IMR-90 (cell line): Measurements from ENCODE around the gene NEK9. TPM values are rescaled to one million over a fixed set of nuclear protein-coding genes. Genes with fewer than 3 reads are reported as not detected.
A peak's percentile ranks its signal among the peaks of the same experiment; 100 is the strongest.

Experiments used
- ATAC-seq: fragments of 200-7000 bp; cut with Tn5 transposase; 2 replicates; pipeline ENCODE4 v1.9.1; 2020; ENCODE audit warnings: low read depth, mild to moderate bottlenecking, moderate library complexity
- BruUV-seq: library from RNA; stranded (reverse); fragments of 400-500 nt; replicated peaks from 2 replicates; lab custom pipeline; 2021; lab: Mats Ljungman, UMichigan
- CTCF ChIA-PET: fragments of 300-600 bp; formaldehyde crosslinking; extraction: SDS; loops from one replicate; lab custom pipeline; 2021; ENCODE audit warnings: antibody characterized with exemption; lab: Yijun Ruan, JAX
- POLR2A ChIA-PET: fragments of 300-600 bp; sonication (Branson Sonifier 250); formaldehyde crosslinking; loops from one replicate; lab custom pipeline; 2022; ENCODE audit warnings: antibody characterized with exemption; ENCODE audit not compliant: unreplicated experiment; lab: Charles Lee
- DNase-seq: peaks from one replicate; pipeline ENCODE4 v3.0.0; 2013
- H2AFZ ChIP-seq: replicated peaks from 2 replicates; pipeline ENCODE3; 2013; ENCODE audit warnings: low read length, mild to moderate bottlenecking; ENCODE audit not compliant: poor library complexity
- H2AK5ac ChIP-seq: 2 replicates; pipeline ENCODE4 v1.6.1; 2013; ENCODE audit warnings: low read depth, low read length, inconsistent platforms
- H2AK9ac ChIP-seq: replicated peaks from 2 replicates; pipeline ENCODE3; 2013; ENCODE audit warnings: mild to moderate bottlenecking, low read depth, low read length, moderate library complexity; ENCODE audit not compliant: poor library complexity
- H2BK120ac ChIP-seq: 2 replicates; pipeline ENCODE4 v1.6.1; 2013; ENCODE audit warnings: low read depth, low read length, inconsistent platforms
- H2BK15ac ChIP-seq: 3 replicates; pipeline ENCODE4 v1.6.1; 2013; ENCODE audit warnings: low read depth, low read length, inconsistent platforms
- H2BK20ac ChIP-seq: 2 replicates; pipeline ENCODE4 v1.6.1; 2013; ENCODE audit warnings: low read depth, mild to moderate bottlenecking, inconsistent platforms, low read length, moderate library complexity
- H2BK5ac ChIP-seq: 2 replicates; pipeline ENCODE4 v1.6.1; 2013; ENCODE audit warnings: mild to moderate bottlenecking, low read depth, low read length, inconsistent platforms; ENCODE audit not compliant: poor library complexity, severe bottlenecking
- H3K14ac ChIP-seq: replicated peaks from 2 replicates; pipeline ENCODE4 v1.6.1; 2013; ENCODE audit warnings: low read depth, low read length, inconsistent platforms
- H3K18ac ChIP-seq: 2 replicates; pipeline ENCODE4 v1.6.1; 2013; ENCODE audit warnings: low read depth, low read length, control low read depth
- H3K23ac ChIP-seq: 2 replicates; pipeline ENCODE4 v1.6.1; 2013; ENCODE audit warnings: low read depth, low read length, inconsistent platforms
- H3K27ac ChIP-seq: 2 replicates; pipeline ENCODE4 v1.5.1; 2013; ENCODE audit warnings: mild to moderate bottlenecking, control low read depth, low read length; ENCODE audit not compliant: insufficient read depth
- H3K27me3 ChIP-seq: 2 replicates; pipeline ENCODE4 v1.6.1; 2013; ENCODE audit warnings: low read length; ENCODE audit not compliant: control insufficient read depth, insufficient read depth
- H3K36me3 ChIP-seq: 2 replicates; pipeline ENCODE4 v1.6.1; 2013; ENCODE audit warnings: low read length, mixed read lengths; ENCODE audit not compliant: control insufficient read depth, insufficient read depth
- H3K4ac ChIP-seq: 2 replicates; pipeline ENCODE4 v1.6.1; 2013; ENCODE audit warnings: low read depth, low read length, inconsistent platforms
- H3K4me1 ChIP-seq: 2 replicates; pipeline ENCODE4 v1.6.1; 2013; ENCODE audit warnings: low read length, mixed read lengths; ENCODE audit not compliant: control insufficient read depth, insufficient read depth
- H3K4me2 ChIP-seq: 2 replicates; pipeline ENCODE4 v1.6.1; 2013; ENCODE audit warnings: low read depth, mild to moderate bottlenecking, control low read depth, low read length, moderate library complexity
- H3K4me3 ChIP-seq: 2 replicates; pipeline ENCODE4 v1.5.1; 2013; ENCODE audit warnings: low read depth, mild to moderate bottlenecking, control low read depth, low read length, moderate library complexity; ENCODE audit not compliant: insufficient read depth
- H3K56ac ChIP-seq: 2 replicates; pipeline ENCODE4 v1.6.1; 2013; ENCODE audit warnings: low read length, inconsistent platforms; ENCODE audit not compliant: insufficient read depth; ENCODE audit errors: extremely low read depth
- H3K79me1 ChIP-seq, 2 experiments: 2 replicates each; pipeline ENCODE4 v1.6.1; 2013; ENCODE audit warnings: low read length in 2 of 2, inconsistent platforms in 1 of 2, low read depth in 1 of 2
- H3K9ac ChIP-seq: 2 replicates; pipeline ENCODE4 v1.6.1; 2013; ENCODE audit warnings: low read depth, low read length, control low read depth
- H3K9me1 ChIP-seq: 2 replicates; pipeline ENCODE4 v1.6.1; 2013; ENCODE audit warnings: low read length, inconsistent platforms; ENCODE audit not compliant: insufficient read depth
- H3K9me3 ChIP-seq: 2 replicates; pipeline ENCODE4 v1.6.1; 2013; ENCODE audit warnings: low read length; ENCODE audit not compliant: control insufficient read depth, insufficient read depth
- H4K20me1 ChIP-seq: 2 replicates; pipeline ENCODE4 v1.6.1; 2013; ENCODE audit warnings: low read length, inconsistent platforms; ENCODE audit not compliant: insufficient read depth
- H4K5ac ChIP-seq: 2 replicates; pipeline ENCODE4 v1.6.1; 2013; ENCODE audit warnings: mild to moderate bottlenecking, low read depth, low read length, control low read depth
- H4K8ac ChIP-seq, 2 experiments: 2 replicates each; pipeline ENCODE4 v1.6.1; 2013; ENCODE audit warnings: low read depth in 2 of 2, low read length in 2 of 2, control low read depth in 1 of 2, inconsistent platforms in 1 of 2
- H4K91ac ChIP-seq: 2 replicates; pipeline ENCODE4 v1.6.1; 2013; ENCODE audit warnings: low read depth, low read length, inconsistent platforms; ENCODE audit not compliant: insufficient read depth
- CEBPB ChIP-seq: IDR thresholded peaks from 2 replicates; pipeline ENCODE4 v1.6.1; 2012; ENCODE audit warnings: low read depth, low read length, improper control_type of control experiment
- CHD1 ChIP-seq: IDR thresholded peaks from 2 replicates; pipeline ENCODE4 v1.6.1; 2012; ENCODE audit warnings: low read depth, low read length, improper control_type of control experiment
- WGBS, 2 experiments: methylation state at CpG; one replicate each; pipeline versions ENCODE4 v1.1.5 to v1.1.7; 2013; ENCODE audit warnings: missing lambda C conversion rate in 2 of 2; ENCODE audit not compliant: insufficient read length in 1 of 2; ENCODE audit errors: extremely low coverage in 2 of 2; 5-methylcytosine and 5-hydroxymethylcytosine counted together
- dilution Hi-C: fragments of 300-500 bp; cut with HindIII; formaldehyde crosslinking; loops from one replicate; pipeline ENCODE4 v1.14.3; 2018; ENCODE audit warnings: low sequenced_read_pairs; ENCODE audit not compliant: unreplicated experiment
- in situ Hi-C: fragments of 300-500 bp; cut with MboI; formaldehyde crosslinking; loops from 3 replicates; pipeline ENCODE4 v1.14.3; 2019; ENCODE audit warnings: low sequenced_read_pairs, inconsistent platforms, mixed read lengths
- intact Hi-C: fragments of 100-400 bp; cut with micrococcal nuclease; formaldehyde crosslinking; loops from 2 replicates; pipeline ENCODE4 v1.10.0; 2022
- polyA plus RNA-seq, 3 experiments: library from polyadenylated mRNA; depleted of rRNA; stranded (reverse); fragments of >200 nt; gene quantifications; 2 replicates each; pipeline ENCODE4 v1.2.3, GENCODE V29; 2012; ENCODE audit warnings: low replicate concordance in 1 of 3
- total RNA-seq: library from RNA; depleted of rRNA; stranded (reverse); fragments of >200 nt; gene quantifications from 2 replicates; pipeline ENCODE4 v1.2.3, GENCODE V29; 2012

NEK9 gene
- total and polyA plus RNA-seq, 2 of the 4 experiments (the other 2 are of a cell fraction), result 22.9 to 23.2 TPM

- H2BK120ac ChIP-seq, result no peak overlapping the region
- H3K9me1 ChIP-seq, result peaks cover 6% of the 10 kb centered on the region
- H3K4me1 ChIP-seq, result peaks cover 11% of the 10 kb centered on the region
- H3K14ac ChIP-seq, result peak overlapping the region; percentile 29; the same call in 1 of the 2 replicates
- no peak overlapping the region for H2AFZ ChIP-seq
- H2BK5ac ChIP-seq, result no peak overlapping the region
- no peaks in the 10 kb centered on the region for H3K36me3 ChIP-seq
- POLR2A ChIA-PET, result no interaction called here
- H2AK5ac ChIP-seq, result no peak overlapping the region
- 100% methylated on average over 1 of the region's 3 CpGs; no CpG with 5 or more reads in 1 of the 2 experiments for WGBS, 2 experiments
- BruUV-seq, result no TSS peak
- CTCF ChIA-PET, result no interaction called here
- H3K4ac ChIP-seq, result no peak overlapping the region
- no peak overlapping the region for H2BK20ac ChIP-seq
- TF ChIP-seq CHD1 (no peak), CEBPB (peak; percentile 54)
- no peaks in the 10 kb centered on the region for H3K27me3 ChIP-seq
- no peak overlapping the region for H3K56ac ChIP-seq
- H4K8ac ChIP-seq, result no peak overlapping the region
- H3K23ac ChIP-seq, result no peak overlapping the region; the same call in 1 of the 2 replicates
- H4K20me1 ChIP-seq, result no peaks in the 10 kb centered on the region
- H4K91ac ChIP-seq, result no peak overlapping the region
- no peak overlapping the region for H2BK15ac ChIP-seq
- dilution Hi-C loops (no loop called here), in situ Hi-C loops (no loop called here), intact Hi-C loops (no loop called here)
- H3K18ac ChIP-seq, result peak overlapping the region; percentile 79; the same call in 1 of the 2 replicates
- H3K9me3 ChIP-seq, result no peaks in the 10 kb centered on the region
- H3K27ac ChIP-seq, result no peak overlapping the region; the same call in 1 of the 2 replicates
- DNase-seq (no peak), ATAC-seq (no peak)
- peak overlapping the region; percentile 24; the same call in 1 of the 2 replicates for H3K4me2 ChIP-seq
- H3K79me1 ChIP-seq, result peaks cover 8 to 32% of the 10 kb centered on the region in 2 experiments; a peak in 3 of 4 replicates
- H2AK9ac ChIP-seq, result no peak overlapping the region
- no peak overlapping the region for H4K5ac ChIP-seq
- H3K4me3 ChIP-seq, result no peak overlapping the region
- no peak overlapping the region for H3K9ac ChIP-seq
Measured at GRCh38 chr14:75049731-75050201, 77.1 kb downstream of the NEK9 start.
